Measurements from ENCODE around the gene SLC7A8.
"Not testable (repeated sequence)": the region's sequence is repeated elsewhere in the genome, so short reads cannot be mapped to it uniquely, and the experiment has no call there.

SLC7A8 gene

DNA sequence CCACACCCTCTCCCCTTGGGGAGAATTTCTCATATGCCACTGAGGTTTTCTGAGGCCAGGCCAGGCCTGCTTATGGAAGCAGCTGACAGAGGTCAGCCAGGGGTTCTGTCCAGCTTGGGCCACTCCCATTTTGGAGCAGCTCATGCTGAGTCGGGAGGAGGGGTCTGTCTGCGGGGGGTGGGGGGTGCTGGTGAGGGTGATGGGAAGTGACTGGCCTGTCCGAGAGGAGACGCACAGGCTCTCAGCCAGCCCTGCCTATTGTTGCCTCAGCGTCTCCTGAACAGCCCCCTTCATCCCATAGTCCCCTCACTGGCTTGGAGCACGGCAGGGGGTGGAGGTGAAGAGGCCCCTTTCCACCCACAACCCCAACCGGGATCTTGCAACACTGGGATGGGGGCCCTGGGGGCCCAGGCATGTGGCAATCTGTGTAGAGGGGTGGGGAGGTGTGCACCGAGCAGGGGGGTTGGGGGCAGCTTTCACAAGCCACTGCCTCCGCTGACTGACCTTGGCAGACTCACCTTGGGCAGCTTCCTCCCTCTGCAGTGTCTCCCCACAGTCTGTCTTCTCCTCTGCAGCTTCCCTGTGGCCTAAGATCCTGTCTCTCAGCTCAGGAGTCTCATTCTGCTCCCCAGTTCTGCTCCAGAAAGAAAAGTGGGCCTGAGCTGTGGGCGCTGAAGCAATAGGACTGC, 69.9 kb downstream of the SLC7A8 start:
- peak in 2 of 4 experiments; percentile 45 to 52 for DNase-seq

DNA sequence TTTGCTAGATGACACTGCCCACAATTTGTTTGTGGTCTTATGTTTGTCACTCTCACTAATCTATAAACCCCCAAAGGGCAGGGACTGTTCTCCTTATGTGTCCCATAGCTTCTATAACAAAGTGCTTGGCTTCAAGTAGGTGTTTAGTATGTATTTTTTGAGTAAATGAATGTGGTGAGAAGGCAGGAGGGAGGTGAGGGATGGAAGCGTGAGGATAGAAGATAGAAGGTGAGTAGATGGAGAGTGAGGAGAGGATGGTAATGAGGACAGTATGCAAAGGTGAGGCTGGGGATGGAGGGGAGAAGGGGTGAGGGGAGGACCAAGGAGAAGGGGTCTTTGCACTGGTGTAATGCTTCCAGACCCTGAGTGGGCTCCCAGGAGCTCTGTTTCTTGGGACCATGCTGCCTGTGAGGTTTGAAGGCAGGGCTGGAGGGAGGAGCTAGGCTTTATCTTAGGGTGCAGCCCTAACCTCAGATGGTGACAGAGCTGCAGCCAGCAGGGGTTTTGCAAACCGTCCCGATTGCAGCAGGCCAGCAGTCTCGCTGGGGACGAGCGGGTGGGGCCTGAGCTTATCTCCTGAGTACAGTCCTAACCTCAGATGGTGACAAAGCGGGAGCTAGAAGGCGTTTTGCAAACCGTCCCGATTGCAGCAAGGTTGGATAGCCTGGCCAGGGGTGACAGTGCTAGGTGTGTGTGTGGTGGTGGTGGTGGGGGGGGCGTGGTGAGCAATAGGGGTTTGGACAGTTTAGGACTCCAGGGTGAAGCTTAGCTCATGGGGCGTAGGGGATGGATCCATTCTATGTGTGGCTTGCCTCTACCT, 70.9 kb downstream of the SLC7A8 start:
- peak; percentile 47 to 74 (median 60) for DNase-seq

DNA sequence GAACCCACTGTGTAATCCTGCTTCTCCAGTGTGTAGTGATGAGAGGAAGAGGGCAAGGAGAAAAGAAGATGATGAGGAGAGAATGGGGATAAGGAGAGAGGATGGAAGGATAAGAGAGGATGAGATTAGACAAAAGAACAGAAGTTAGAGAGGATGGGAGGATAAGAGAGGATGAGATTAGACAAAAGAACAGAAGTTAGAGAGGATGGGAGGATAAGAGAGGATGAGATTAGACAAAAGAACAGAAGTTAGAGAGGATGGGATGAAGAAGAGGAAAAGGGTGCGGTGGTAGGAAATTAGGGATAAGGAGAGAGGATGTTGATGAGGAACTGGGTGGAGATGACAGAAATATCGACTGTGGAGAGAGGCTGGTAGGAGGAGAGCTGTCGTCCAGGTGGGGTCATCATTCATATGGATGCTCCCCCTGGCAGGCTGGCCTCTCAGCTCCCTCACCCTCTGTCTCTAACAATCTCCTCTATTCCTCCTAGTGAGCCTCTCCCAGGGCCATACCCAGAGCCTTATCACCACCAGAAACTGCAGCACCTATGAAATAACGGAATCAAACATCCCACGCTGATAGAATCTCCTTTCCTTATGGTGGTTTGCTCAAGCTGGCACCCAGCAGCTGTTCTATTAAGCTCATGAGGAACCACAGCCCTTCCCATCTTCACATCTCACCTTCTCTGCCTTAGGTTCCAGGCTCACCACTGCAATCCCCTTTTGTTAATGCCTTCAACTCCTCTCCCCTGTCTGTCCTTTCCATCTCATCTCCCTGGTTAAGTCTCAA, 72.7 kb downstream of the SLC7A8 start:
- DNase-seq, result no peak

- DNase-seq, result no peak
These were observed 73.7 kb downstream of the SLC7A8 start for GRCh38 chr14:23109769-23110168.

- not testable (repeated sequence) for DNase-seq
These were observed 75.3 kb downstream of the SLC7A8 start for GRCh38 chr14:23108169-23108568.

GRCh38 chr14:23107620-23108019, 75.8 kb downstream of the SLC7A8 start:
- DNase-seq, result not testable (repeated sequence)

GRCh38 chr14:23106747-23107045, 76.8 kb downstream of the SLC7A8 start:
- DNase-seq, result no peak

DNA sequence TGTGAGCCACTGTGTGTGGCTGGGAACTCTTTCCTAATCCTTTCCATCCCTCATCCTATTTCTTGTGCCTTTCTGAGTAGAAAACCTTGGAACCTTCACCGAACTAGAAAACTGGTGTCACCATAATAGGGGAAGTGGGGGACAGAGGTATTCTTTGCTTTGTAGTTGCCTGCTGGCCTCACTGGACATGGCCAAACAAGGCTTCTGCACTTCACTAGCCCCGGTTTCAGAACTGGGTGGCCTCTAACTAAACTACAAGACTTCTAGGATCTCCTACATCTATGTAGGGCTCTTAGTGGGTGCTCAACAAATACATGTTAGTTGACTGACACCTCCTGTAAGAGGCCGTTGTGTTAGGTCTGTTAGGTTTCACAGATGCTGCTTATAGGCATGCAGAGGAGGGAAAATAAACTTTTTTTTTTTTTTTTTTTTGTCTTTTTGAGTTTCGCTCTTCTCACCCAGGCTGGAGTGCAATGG, 78.1 kb downstream of the SLC7A8 start:
- no peak for DNase-seq

DNA sequence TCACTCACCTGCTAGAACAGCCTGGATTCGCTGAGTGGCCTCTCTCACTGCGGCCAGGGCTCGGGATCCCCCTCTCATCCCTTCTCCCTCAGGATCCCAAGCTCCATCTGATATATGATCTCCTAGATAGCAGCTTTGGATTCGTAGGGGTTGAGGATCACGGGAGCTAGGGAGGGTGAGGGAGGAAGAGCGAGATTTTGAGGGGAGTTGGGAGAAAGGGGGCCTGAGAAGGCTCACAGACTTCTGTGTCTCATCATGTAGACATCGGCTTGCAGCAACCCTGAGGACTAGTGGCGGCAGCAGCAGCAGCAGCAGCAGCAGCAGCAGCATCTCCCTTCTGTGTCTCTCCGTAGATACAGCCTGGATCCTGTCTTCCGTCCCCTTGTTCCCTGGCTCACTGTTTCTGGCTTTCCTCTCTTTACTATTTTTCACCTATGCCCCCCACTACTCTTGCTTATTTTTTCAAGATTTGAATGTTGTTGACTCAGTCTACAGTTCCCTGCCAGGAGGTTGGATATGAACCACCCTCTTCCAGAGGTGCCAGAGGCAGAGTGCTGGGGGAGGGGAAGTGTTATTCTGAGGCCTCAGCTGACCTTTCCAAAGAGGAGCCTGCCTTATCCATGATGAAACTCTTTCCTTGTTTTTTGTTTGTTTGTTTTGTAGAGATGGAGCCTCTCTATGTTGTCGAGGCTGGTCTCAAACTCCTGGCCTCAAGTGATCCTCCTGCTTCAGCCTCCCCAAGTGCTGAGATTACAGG, 78.7 kb downstream of the SLC7A8 start, which contains the start of gene CIROP:
CIROP (minus strand) TSS at position 399 of the 757 bp plus-strand sequence; CDS start at position 330, 69 bp downstream.
- peak in 1 of 4 experiments; percentile 27 for DNase-seq

DNA sequence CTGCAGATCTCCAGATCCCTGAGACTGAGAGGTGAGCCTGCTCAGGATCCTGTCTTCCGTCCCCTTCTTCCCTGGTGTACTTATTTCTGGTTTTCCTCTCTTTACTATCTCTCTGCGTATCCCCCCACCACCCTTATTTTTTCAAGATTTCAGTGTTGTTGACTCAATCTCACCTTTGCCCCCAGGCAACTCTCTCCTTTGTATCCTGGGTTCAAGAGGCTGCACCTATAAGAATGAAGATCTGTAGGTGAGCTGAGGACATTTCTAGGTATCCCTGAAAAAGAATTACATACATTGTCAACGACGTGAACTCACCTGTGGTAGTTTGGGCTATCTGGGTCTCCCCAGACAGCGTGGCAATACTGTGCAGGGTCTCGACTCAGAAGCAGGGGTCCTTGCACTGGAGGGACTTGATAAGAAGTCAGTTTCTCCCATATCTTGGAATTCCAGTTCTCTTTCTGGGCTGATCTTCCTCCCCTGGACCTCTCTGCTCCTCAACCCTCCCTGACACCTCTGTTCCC, 79.3 kb downstream of the SLC7A8 start:
- DNase-seq, result no peak

DNA sequence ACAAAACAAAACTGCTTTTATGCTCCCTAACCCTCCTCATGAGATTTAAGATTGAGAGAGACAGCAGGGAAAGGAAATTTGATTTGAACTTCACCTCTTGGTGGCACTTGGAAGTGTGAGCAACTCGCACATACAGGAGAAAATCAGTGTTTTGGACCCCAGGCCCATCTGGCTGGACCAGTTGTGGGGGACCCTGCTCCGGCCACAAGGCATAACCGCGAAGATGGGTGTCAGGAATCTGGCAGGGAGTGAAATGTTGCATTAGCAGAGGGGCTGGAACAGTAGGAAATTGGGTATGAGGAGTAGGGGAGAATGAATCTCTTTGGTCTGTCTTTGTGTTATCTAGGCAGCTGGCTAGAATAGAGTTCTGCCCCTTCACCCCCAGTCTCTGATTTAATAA, 79.9 kb downstream of the SLC7A8 start:
- DNase-seq, result no peak

- DNase-seq, result no peak
These were observed 80.7 kb downstream of the SLC7A8 start for GRCh38 chr14:23102801-23103200.

- DNase-seq, result no peak
These were observed 81.4 kb downstream of the SLC7A8 start for GRCh38 chr14:23101986-23102625.

GRCh38 chr14:23101213-23101970, 82.1 kb downstream of the SLC7A8 start:
- no peak for DNase-seq

GRCh38 chr14:23099212-23099861, 84.1 kb downstream of the SLC7A8 start:
- DNase-seq, result no peak

DNA sequence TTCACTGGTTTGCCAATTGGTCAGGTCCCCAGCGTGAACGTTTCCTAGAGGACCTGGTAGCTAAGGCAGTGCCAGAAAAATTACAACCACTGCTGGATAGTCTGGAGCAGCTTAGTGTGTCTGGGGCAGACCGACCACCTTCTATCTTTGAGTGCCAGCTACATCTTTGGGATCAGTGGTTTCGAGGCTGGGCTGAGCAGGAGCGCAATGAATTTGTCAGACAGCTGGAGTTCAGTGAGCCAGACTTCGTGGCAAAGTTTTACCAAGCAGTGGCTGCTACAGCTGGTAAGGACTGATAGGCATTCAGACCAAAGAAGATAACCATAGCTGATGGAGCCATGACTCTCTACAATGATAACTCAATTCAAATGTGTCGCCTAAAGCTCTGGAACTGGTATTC, 85.7 kb downstream of the SLC7A8 start:
- DNase-seq, result no peak

- DNase-seq, result peak; percentile 99 to 100 (median 100)
These were observed 88.0 kb downstream of the SLC7A8 start, which contains the start of gene C14orf119 for GRCh38 chr14:23095196-23096108. Gene C14orf119 (plus strand): TSS chr14:23095505. CDS start chr14:23097659, 2,154 bp downstream.

DNA sequence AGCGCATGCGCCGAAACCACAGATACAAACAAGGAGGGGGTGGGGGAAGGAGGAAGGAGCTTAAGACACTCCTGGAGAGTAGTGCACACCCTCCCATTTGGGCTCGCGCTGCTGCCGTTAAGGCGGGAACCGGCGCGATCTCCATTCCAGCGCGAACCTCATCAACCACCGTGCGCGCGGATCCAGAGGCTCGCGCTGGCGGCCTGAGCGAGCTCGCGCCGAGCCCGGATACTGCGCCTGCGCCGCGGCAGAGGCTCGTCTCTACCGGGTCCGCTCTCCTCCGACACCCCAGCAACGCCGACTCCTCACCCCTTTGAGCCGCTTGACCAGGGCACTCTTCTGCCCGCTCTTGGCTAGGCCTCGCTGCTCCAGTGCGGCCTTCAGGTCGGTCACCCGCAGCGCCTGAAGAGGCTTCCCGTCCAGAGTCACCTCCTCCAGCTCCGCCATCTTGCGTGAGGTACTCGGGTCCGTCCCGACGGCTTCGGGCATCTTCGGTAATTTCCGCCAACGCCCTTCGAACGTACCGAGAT, 88.7 kb downstream of the SLC7A8 start, which contains the start of gene ACIN1:
ACIN1 (minus strand) TSS at position 471 of the 530 bp plus-strand sequence; CDS start at position 447, 24 bp downstream.
- DNase-seq, result peak; percentile 71 to 90 (median 82)

All from suppressor macrophage (primary cell).